GM12878 (cell line): ENCODE measurements around the gene METTL14. TPM values are rescaled to one million over a fixed set of nuclear protein-coding genes. Genes with fewer than 3 reads are reported as not detected.

Experiments used
- ATAC-seq: fragments of 200-7000 bp; cut with Tn5 transposase; 3 replicates; pipeline ENCODE4 v1.9.1; 2020; ENCODE audit warnings: mild to moderate bottlenecking, moderate library complexity
- BruUV-seq: library from RNA; stranded (reverse); fragments of 400-500 nt; replicated peaks from 2 replicates; lab custom pipeline; 2021; lab: Mats Ljungman, UMichigan
- CTCF ChIA-PET: fragments of 300-600 bp; sonication (Branson Sonifier 250); formaldehyde crosslinking; extraction: SDS; loops from one replicate; lab custom pipeline; 2021; ENCODE audit warnings: inconsistent platforms; lab: Yijun Ruan, JAX
- POLR2A ChIA-PET: fragments of 350-600 bp; formaldehyde crosslinking; extraction: SDS; loops from one replicate; lab custom pipeline; 2021; ENCODE audit warnings: inconsistent platforms; lab: Charles Lee
- RAD21 ChIA-PET: fragments of 300-600 bp; sonication (Branson Sonifier 250); formaldehyde crosslinking; loops from one replicate; lab custom pipeline; 2023; ENCODE audit warnings: antibody characterized with exemption; ENCODE audit not compliant: unreplicated experiment; lab: Charles Lee
- SMC1A ChIA-PET: fragments of 300-600 bp; sonication (Branson Sonifier 250); formaldehyde crosslinking; loops from one replicate; lab custom pipeline; 2023; ENCODE audit not compliant: unreplicated experiment, uncharacterized antibody; lab: Charles Lee
- DNase-seq: peaks from one replicate; pipeline ENCODE4 v3.0.0-alpha.2; 2011; ENCODE audit warnings: low read depth, low spot score
- FAIRE-seq: peaks from 3 replicates; lab custom pipeline; 2011; peaks lifted over from hg19 to GRCh38; lab: Jason Lieb, UNC
- H2AFZ ChIP-seq: 2 replicates; pipeline ENCODE4 v1.6.0; 2011; ENCODE audit warnings: low read depth, low read length, control low read depth; ENCODE audit not compliant: control insufficient read depth
- H3K27ac ChIP-seq: 2 replicates; pipeline ENCODE4 v1.5.1; 2011; ENCODE audit warnings: control low read depth; ENCODE audit not compliant: control insufficient read depth, insufficient read depth
- H3K27me3 ChIP-seq, 2 experiments: replicated peaks in 1 of 2; 2 replicates each; pipeline versions ENCODE4 v1.6.0 to v1.6.1; 2011; ENCODE audit warnings: low read length in 1 of 2; ENCODE audit not compliant: control insufficient read depth in 2 of 2, insufficient read depth in 2 of 2
- H3K36me3 ChIP-seq, 2 experiments: 2 replicates each; pipeline ENCODE4 v1.5.1; 2011; ENCODE audit warnings: low read length in 1 of 2; ENCODE audit not compliant: control insufficient read depth in 2 of 2, insufficient read depth in 2 of 2
- H3K4me1 ChIP-seq: 2 replicates; pipeline ENCODE4 v1.6.1; 2011; ENCODE audit warnings: mild to moderate bottlenecking, low read length, moderate library complexity, mixed read lengths; ENCODE audit not compliant: control insufficient read depth, insufficient read depth
- H3K4me2 ChIP-seq: 2 replicates; pipeline ENCODE4 v1.6.0; 2011; ENCODE audit warnings: control low read depth; ENCODE audit not compliant: control insufficient read depth, insufficient read depth
- H3K4me3 ChIP-seq: fragments of 200-600 bp; sonication (generic); 2 replicates; pipeline ENCODE4 v1.5.1; 2016
- H3K79me2 ChIP-seq: 2 replicates; pipeline ENCODE4 v1.6.0; 2011; ENCODE audit warnings: low read length; ENCODE audit not compliant: control insufficient read depth, insufficient read depth
- H3K9ac ChIP-seq: 2 replicates; pipeline ENCODE4 v1.8.0; 2011; ENCODE audit warnings: low read length, control low read depth, mixed read lengths; ENCODE audit not compliant: control insufficient read depth, insufficient read depth
- H3K9me3 ChIP-seq: replicated peaks from 3 replicates; pipeline ENCODE4 v1.5.1; 2011; ENCODE audit warnings: mild to moderate bottlenecking, low read length; ENCODE audit not compliant: control insufficient read depth, insufficient read depth
- H4K20me1 ChIP-seq: 2 replicates; pipeline ENCODE4 v1.6.0; 2011; ENCODE audit not compliant: control insufficient read depth, insufficient read depth
- CHD4 ChIP-seq: fragments of 200-600 bp; sonication (generic); IDR thresholded peaks from 2 replicates; pipeline ENCODE4 v1.6.1; 2016; ENCODE audit warnings: mild to moderate bottlenecking
- EP300 ChIP-seq, 2 experiments: fragments of 150-350 bp in 1 of 2; IDR thresholded peaks; 2 replicates each; pipeline ENCODE4 v1.6.1; 2011 to 2012; ENCODE audit warnings: low read depth in 2 of 2, low read length in 2 of 2, borderline replicate concordance in 1 of 2, improper control_type of control experiment in 1 of 2, inconsistent platforms in 1 of 2; ENCODE audit not compliant: control insufficient read depth in 1 of 2
- ETV6 ChIP-seq, 2 experiments: fragments of 450-650 bp in 1 of 2; IDR thresholded peaks in 1 of 2; conservative IDR thresholded peaks in 1 of 2; 2 replicates each; pipeline ENCODE4 v1.6.1; 2014; ENCODE audit warnings: antibody characterized with exemption in 1 of 2, borderline replicate concordance in 1 of 2, low read depth in 1 of 2, mild to moderate bottlenecking in 1 of 2, moderate library complexity in 1 of 2
- NFYA ChIP-seq: IDR thresholded peaks from 2 replicates; pipeline ENCODE4 v1.6.1; 2011; ENCODE audit warnings: low read depth, mild to moderate bottlenecking, low read length, improper control_type of control experiment, borderline replicate concordance
- POLR2A ChIP-seq: IDR thresholded peaks from 2 replicates; pipeline ENCODE4 v1.6.1; 2011; ENCODE audit warnings: low read depth, mild to moderate bottlenecking, low read length
- ZBED1 ChIP-seq: IDR thresholded peaks from 2 replicates; pipeline ENCODE4 v1.6.1; 2016; ENCODE audit warnings: borderline replicate concordance
- ZNF217 ChIP-seq: fragments of 450-650 bp; IDR thresholded peaks from 2 replicates; pipeline ENCODE4 v1.6.1; 2017; ENCODE audit warnings: antibody characterized with exemption, mild to moderate bottlenecking
- WGBS: methylation state at CpG from one replicate; pipeline ENCODE4 v1.1.6; 2016; ENCODE audit warnings: low lambda C conversion rate; ENCODE audit not compliant: insufficient replicate concordance, insufficient coverage; ENCODE audit errors: missing lambda C conversion rate; 5-methylcytosine and 5-hydroxymethylcytosine counted together
- in situ Hi-C: fragments of 300-500 bp; cut with MboI; formaldehyde crosslinking; loops from 9 replicates; pipeline ENCODE4 v1.14.3; 2018; ENCODE audit warnings: mixed read lengths
- intact Hi-C: fragments of 100-400 bp; cut with micrococcal nuclease; formaldehyde crosslinking; loops from one replicate; pipeline ENCODE4 v1.14.2; 2022; ENCODE audit not compliant: unreplicated experiment
- polyA plus RNA-seq, 11 experiments: library from polyadenylated mRNA; depleted of rRNA in 4 of 11; unstranded in 6 of 11; stranded (reverse) in 5 of 11; fragments of >200 nt; fragmentation: Nextera tagmentation in 4 of 11; fragmentation: Illumina TruSeq in 1 of 11; extraction: Ambion mirVana in 4 of 11; extraction: Trizol in 1 of 11; gene quantifications; 1 replicate in 1 of 11; 2 replicates in 10 of 11; pipeline versions ENCODE4 v1.2.1 to v1.2.3, GENCODE V29; 2011 to 2016; ENCODE audit warnings: inconsistent platforms in 2 of 11, missing spikeins in 2 of 11, low read depth in 1 of 11
- total RNA-seq, 4 experiments: library from RNA; depleted of rRNA in 3 of 4; stranded (reverse); fragments of >200 nt in 3 of 4; fragmentation: Illumina TruSeq in 1 of 4; extraction: Trizol in 1 of 4; gene quantifications; 2 replicates each; pipeline versions ENCODE4 v1.2.1 to v1.2.3, GENCODE V29; 2013 to 2021
- TF ChIP-seq, protein P1 (sequence below): fragments of 450-650 bp; IDR thresholded peaks from 2 replicates; pipeline ENCODE4 v1.6.1; 2014; ENCODE audit warnings: mild to moderate bottlenecking
- TF ChIP-seq, protein P2 (sequence below): fragments of 450-650 bp; IDR thresholded peaks from 2 replicates; pipeline ENCODE4 v1.6.1; 2017; ENCODE audit warnings: mild to moderate bottlenecking
- TF ChIP-seq, protein P3 (sequence below): fragments of 450-650 bp; IDR thresholded peaks from 2 replicates; pipeline ENCODE4 v1.6.1; 2017; ENCODE audit warnings: antibody characterized with exemption, mild to moderate bottlenecking, moderate library complexity

The METTL14 gene
- total and polyA plus RNA-seq, 10 of the 15 experiments (the other 5 are each of a cell fraction or from before 2014, with no cell fraction given): 11.2 to 44.9 (median 27.6) TPM

DNA sequence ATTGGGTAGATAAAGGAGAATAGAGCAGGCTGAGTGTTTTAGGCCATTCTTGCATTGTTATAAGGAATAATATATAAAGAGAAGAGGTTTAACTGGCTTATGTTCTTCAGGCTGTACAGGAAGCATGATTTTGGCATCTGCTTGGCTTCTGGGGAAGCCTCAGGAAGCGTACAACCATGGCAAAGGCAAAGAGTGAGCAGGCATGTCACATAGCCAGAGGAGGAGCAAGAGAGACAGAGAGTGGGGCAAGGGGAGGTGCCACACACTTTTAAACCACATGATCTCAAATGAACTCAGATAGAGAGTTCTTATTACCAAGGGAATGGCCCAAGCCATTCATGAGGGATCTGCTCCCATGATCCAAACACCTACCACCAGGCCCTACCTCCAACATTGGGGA lies 4.4 kb upstream of the METTL14 start:
- no peak for FAIRE-seq
- Histone ChIP-seq H3K27ac (no peak overlapping the region), H3K36me3 (no peaks in the 10 kb centered on the region), H3K79me2 (peaks cover 5% of the 10 kb centered on the region), H3K9me3 (no peaks in the 10 kb centered on the region; the same call in 2 of the 3 replicates), H3K4me3 (no peak overlapping the region), H2AFZ (no peak overlapping the region), H3K4me1 (no peaks in the 10 kb centered on the region), H3K27me3 (no peaks in the 10 kb centered on the region), H3K4me2 (no peak overlapping the region), H4K20me1 (no peaks in the 10 kb centered on the region), H3K9ac (no peak overlapping the region)
- no peak for TF ChIP-seq EP300 (IDR thresholded peaks at IDR 0.05; ENCODE audit: borderline replicate concordance in 1 of 2, control insufficient read depth in 1 of 2, low read depth in 2 of 2, low read length in 2 of 2)
- TF ChIP-seq, protein P1, sequence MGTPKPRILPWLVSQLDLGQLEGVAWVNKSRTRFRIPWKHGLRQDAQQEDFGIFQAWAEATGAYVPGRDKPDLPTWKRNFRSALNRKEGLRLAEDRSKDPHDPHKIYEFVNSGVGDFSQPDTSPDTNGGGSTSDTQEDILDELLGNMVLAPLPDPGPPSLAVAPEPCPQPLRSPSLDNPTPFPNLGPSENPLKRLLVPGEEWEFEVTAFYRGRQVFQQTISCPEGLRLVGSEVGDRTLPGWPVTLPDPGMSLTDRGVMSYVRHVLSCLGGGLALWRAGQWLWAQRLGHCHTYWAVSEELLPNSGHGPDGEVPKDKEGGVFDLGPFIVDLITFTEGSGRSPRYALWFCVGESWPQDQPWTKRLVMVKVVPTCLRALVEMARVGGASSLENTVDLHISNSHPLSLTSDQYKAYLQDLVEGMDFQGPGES: no peak
- no peak for TF ChIP-seq ZBED1
- TF ChIP-seq NFYA: no peak
- TF ChIP-seq CHD4: no peak
- in situ Hi-C loops: loop anchor here (10.0 kb wide), 1 partner anchor 396 kb away; no protein-coding TSS in a partner anchor
- CTCF ChIA-PET: no interaction called here
- RAD21 ChIA-PET: no interaction called here
- no peak for ATAC-seq
- 38% methylated on average over 1 of the region's 1 CpG for WGBS
- POLR2A ChIA-PET: no interaction called here
- BruUV-seq: no TSS peak
- no peak for DNase-seq
- intact Hi-C loops: no loop called here
- SMC1A ChIA-PET: no interaction called here

DNA sequence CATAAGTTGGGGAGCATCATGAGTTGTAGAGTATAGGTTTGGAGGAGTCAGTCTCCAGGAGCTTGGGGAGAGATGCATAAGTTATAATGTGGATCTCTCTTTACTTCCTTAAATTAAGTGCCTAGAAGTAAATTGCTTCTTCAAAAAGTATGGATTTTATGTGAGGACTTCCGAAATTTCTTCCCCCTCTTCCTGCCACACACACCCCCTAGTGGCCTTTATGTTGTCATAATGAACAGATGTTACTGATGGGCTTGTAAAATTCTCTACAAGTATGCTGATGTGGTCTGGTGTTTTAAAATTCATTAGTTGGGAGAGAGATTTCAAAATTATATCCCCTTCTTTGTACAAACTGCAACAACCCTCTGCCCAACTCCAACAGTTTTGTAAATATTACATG lies 2.3 kb upstream of the METTL14 start:
- DNase-seq: no peak
- ChIA-PET RAD21 (no interaction called here), CTCF (interaction anchor here (1.0 kb wide), 1 partner anchor 11 kb away, joined by 3 read pairs; no protein-coding TSS in a partner anchor), SMC1A (interaction anchor here (1.5 kb wide), 1 partner anchor 12 kb away, joined by 3 read pairs; no protein-coding TSS in a partner anchor), POLR2A (interaction anchor here (0.7 kb wide), 1 partner anchor 401 kb away, joined by 4 read pairs; no protein-coding TSS in a partner anchor)
- H3K4me1 ChIP-seq: peaks cover 6% of the 10 kb centered on the region; the same call in 1 of the 2 replicates
- no TSS peak for BruUV-seq
- H3K36me3 ChIP-seq: no peaks in the 10 kb centered on the region; a peak in 1 of 4 replicates
- H3K27me3 ChIP-seq: no peaks in the 10 kb centered on the region
- no peak overlapping the region for H3K4me3 ChIP-seq
- H3K9me3 ChIP-seq: no peaks in the 10 kb centered on the region; the same call in 2 of the 3 replicates
- H3K4me2 ChIP-seq: no peak overlapping the region
- H3K9ac ChIP-seq: no peak overlapping the region
- ATAC-seq: no peak
- H3K79me2 ChIP-seq: peaks cover 23% of the 10 kb centered on the region
- 0% methylated on average over 1 of the region's 1 CpG for WGBS
- FAIRE-seq: no peak
- H2AFZ ChIP-seq: peak overlapping the region; percentile 66
- in situ Hi-C loops: loop anchor here (10.0 kb wide), 1 partner anchor 398 kb away; no protein-coding TSS in a partner anchor
- no peak overlapping the region for H3K27ac ChIP-seq
- intact Hi-C loops: no loop called here
- H4K20me1 ChIP-seq: peaks cover 2% of the 10 kb centered on the region; the same call in 1 of the 2 replicates
- no peak for TF ChIP-seq ETV6 (conservative IDR thresholded peaks at IDR 0.05 in 1 of 2, IDR thresholded peaks at IDR 0.05 in 1 of 2; ENCODE audit: borderline replicate concordance in 1 of 2, low read depth in 1 of 2)
- TF ChIP-seq, protein P2, sequence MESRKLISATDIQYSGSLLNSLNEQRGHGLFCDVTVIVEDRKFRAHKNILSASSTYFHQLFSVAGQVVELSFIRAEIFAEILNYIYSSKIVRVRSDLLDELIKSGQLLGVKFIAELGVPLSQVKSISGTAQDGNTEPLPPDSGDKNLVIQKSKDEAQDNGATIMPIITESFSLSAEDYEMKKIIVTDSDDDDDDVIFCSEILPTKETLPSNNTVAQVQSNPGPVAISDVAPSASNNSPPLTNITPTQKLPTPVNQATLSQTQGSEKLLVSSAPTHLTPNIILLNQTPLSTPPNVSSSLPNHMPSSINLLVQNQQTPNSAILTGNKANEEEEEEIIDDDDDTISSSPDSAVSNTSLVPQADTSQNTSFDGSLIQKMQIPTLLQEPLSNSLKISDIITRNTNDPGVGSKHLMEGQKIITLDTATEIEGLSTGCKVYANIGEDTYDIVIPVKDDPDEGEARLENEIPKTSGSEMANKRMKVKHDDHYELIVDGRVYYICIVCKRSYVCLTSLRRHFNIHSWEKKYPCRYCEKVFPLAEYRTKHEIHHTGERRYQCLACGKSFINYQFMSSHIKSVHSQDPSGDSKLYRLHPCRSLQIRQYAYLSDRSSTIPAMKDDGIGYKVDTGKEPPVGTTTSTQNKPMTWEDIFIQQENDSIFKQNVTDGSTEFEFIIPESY: no peak
- TF ChIP-seq ZNF217: no peak
- no peak for TF ChIP-seq POLR2A
- TF ChIP-seq, protein P3, sequence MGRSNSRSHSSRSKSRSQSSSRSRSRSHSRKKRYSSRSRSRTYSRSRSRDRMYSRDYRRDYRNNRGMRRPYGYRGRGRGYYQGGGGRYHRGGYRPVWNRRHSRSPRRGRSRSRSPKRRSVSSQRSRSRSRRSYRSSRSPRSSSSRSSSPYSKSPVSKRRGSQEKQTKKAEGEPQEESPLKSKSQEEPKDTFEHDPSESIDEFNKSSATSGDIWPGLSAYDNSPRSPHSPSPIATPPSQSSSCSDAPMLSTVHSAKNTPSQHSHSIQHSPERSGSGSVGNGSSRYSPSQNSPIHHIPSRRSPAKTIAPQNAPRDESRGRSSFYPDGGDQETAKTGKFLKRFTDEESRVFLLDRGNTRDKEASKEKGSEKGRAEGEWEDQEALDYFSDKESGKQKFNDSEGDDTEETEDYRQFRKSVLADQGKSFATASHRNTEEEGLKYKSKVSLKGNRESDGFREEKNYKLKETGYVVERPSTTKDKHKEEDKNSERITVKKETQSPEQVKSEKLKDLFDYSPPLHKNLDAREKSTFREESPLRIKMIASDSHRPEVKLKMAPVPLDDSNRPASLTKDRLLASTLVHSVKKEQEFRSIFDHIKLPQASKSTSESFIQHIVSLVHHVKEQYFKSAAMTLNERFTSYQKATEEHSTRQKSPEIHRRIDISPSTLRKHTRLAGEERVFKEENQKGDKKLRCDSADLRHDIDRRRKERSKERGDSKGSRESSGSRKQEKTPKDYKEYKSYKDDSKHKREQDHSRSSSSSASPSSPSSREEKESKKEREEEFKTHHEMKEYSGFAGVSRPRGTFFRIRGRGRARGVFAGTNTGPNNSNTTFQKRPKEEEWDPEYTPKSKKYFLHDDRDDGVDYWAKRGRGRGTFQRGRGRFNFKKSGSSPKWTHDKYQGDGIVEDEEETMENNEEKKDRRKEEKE: no peak
